Type B pancreatic cell (in vitro differentiated cells): ENCODE data around the gene SERPINB4. TPM values are rescaled to one million over a fixed set of nuclear protein-coding genes. Genes with fewer than 3 reads are reported as not detected.
A peak's percentile ranks its signal among the peaks of the same experiment; 100 is the strongest.

Experiments
- DNase-seq: peaks from one replicate; pipeline ENCODE4 v3.0.0; 2021; ENCODE audit warnings: mixed read lengths; ENCODE audit not compliant: unreplicated experiment; ENCODE audit errors: extremely low spot score
- H3K27ac Mint-ChIP-seq: 2 replicates; pipeline ENCODE4 v1.8.0; 2021; ENCODE audit warnings: mild to moderate bottlenecking, mixed read lengths
- H3K27me3 Mint-ChIP-seq: 2 replicates; pipeline ENCODE4 v1.8.0; 2021; ENCODE audit warnings: mixed read lengths
- H3K36me3 Mint-ChIP-seq: 2 replicates; pipeline ENCODE4 v1.8.0; 2021; ENCODE audit warnings: mixed read lengths
- H3K4me1 Mint-ChIP-seq: one replicate; pipeline ENCODE4 v1.8.0; 2021; ENCODE audit warnings: mixed read lengths; ENCODE audit not compliant: unreplicated experiment
- H3K4me3 Mint-ChIP-seq: 2 replicates; pipeline ENCODE4 v1.8.0; 2021; ENCODE audit warnings: mild to moderate bottlenecking, mixed read lengths
- H3K9me3 Mint-ChIP-seq: 2 replicates; pipeline ENCODE4 v1.8.0; 2021; ENCODE audit warnings: mixed read lengths
- CTCF ChIP-seq: fragments of 200-600 bp; sonication (generic); conservative IDR thresholded peaks from 2 replicates; pipeline ENCODE4 v1.5.0; 2021; ENCODE audit warnings: antibody characterized with exemption, mild to moderate bottlenecking
- total RNA-seq: library from RNA; stranded (reverse); gene quantifications from 2 replicates; pipeline ENCODE4 v1.2.1, GENCODE V29; 2021; ENCODE audit warnings: low replicate concordance

SERPINB4 gene
- total RNA-seq, 1 donor from 2014 or later, result not detected

GRCh38 chr18:63617049-63617914 is 26.8 kb downstream of the SERPINB4 start:
- H3K9me3 Mint-ChIP-seq, result peaks cover 7% of the 10 kb centered on the region
- no peak for DNase-seq
- peak overlapping the region; percentile 1 for H3K27ac Mint-ChIP-seq
- H3K36me3 Mint-ChIP-seq, result no peaks in the 10 kb centered on the region
- TF ChIP-seq CTCF, result no peak
- no peaks in the 10 kb centered on the region for H3K4me1 Mint-ChIP-seq
- H3K4me3 Mint-ChIP-seq, result no peak overlapping the region
- H3K27me3 Mint-ChIP-seq, result no peaks in the 10 kb centered on the region

GRCh38 chr18:63613420-63613819 is 30.6 kb downstream of the SERPINB4 start:
- H3K4me1 Mint-ChIP-seq, result no peaks in the 10 kb centered on the region
- H3K27ac Mint-ChIP-seq, result no peak overlapping the region
- H3K36me3 Mint-ChIP-seq, result no peaks in the 10 kb centered on the region
- no peak for TF ChIP-seq CTCF
- no peaks in the 10 kb centered on the region for H3K9me3 Mint-ChIP-seq
- DNase-seq, result no peak
- H3K4me3 Mint-ChIP-seq, result no peak overlapping the region
- H3K27me3 Mint-ChIP-seq, result no peaks in the 10 kb centered on the region

- Mint-ChIP-seq H3K36me3 (no peaks in the 10 kb centered on the region), H3K4me3 (no peak overlapping the region), H3K27ac (no peak overlapping the region), H3K27me3 (no peaks in the 10 kb centered on the region), H3K9me3 (no peaks in the 10 kb centered on the region), H3K4me1 (no peaks in the 10 kb centered on the region)
- no peak for DNase-seq
- no peak for TF ChIP-seq CTCF
Observed at GRCh38 chr18:63606526-63606925, 37.5 kb downstream of the SERPINB4 start.

DNA sequence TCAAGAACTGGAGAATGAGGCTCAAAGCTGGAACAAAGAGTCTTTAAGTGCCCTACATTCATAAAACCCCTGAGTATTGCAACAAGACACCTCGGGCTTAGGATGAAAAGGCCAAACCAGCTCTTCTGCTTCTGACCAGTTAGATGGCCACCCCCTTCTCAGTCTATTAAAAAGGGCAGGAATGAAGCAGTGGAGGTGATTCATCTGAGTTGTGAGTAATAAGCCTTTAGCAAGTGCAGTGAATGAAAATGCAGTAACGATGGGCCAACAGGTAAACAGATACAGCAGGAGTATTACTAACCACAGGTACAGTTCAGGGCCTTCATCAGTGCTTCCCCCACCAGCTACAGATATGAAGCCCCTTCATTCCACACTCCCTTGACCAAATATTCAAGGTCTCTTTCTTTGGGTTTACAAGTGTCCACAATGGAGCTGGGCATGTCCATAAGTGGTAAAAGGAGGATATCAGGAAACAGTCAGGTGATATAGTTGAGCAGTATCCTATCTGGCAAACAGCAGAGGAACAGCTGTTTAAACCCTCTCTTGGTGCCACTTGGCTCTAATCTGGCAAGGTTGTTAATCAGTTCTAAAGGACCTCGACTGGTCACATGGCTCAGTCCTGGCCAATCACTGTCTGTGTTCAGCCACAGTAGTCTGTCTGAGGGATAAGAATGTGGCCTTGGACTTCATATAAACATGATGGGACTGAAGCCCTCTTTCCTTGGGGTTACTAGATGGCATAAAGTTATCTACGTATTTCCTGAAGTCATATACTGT is 39.1 kb downstream of the SERPINB4 start:
- Mint-ChIP-seq H3K27ac (peak overlapping the region; percentile 70), H3K4me3 (no peak overlapping the region), H3K4me1 (no peaks in the 10 kb centered on the region), H3K27me3 (no peaks in the 10 kb centered on the region), H3K9me3 (no peaks in the 10 kb centered on the region), H3K36me3 (no peaks in the 10 kb centered on the region)
- no peak for TF ChIP-seq CTCF
- DNase-seq, result no peak

GRCh38 chr18:63603772-63604171 is 40.3 kb downstream of the SERPINB4 start:
- no peaks in the 10 kb centered on the region for H3K4me1 Mint-ChIP-seq
- H3K27ac Mint-ChIP-seq, result no peak overlapping the region
- H3K27me3 Mint-ChIP-seq, result no peaks in the 10 kb centered on the region
- TF ChIP-seq CTCF, result no peak
- no peak overlapping the region for H3K4me3 Mint-ChIP-seq
- H3K36me3 Mint-ChIP-seq, result no peaks in the 10 kb centered on the region
- no peaks in the 10 kb centered on the region for H3K9me3 Mint-ChIP-seq
- DNase-seq, result no peak
